HCT116 (cell line): ENCODE results near the gene LY86. TPM values are rescaled to one million over a fixed set of nuclear protein-coding genes. Genes with fewer than 3 reads are reported as not detected.
A peak's percentile ranks its signal among the peaks of the same experiment; 100 is the strongest.

Experiments
- ATAC-seq: fragments of 200-7000 bp; cut with Tn5 transposase; 2 replicates; pipeline ENCODE4 v1.9.1; 2020; ENCODE audit warnings: mild to moderate bottlenecking, moderate library complexity
- BruUV-seq: library from RNA; stranded (reverse); fragments of 400-500 nt; replicated peaks from 2 replicates; lab custom pipeline; 2021; lab: Mats Ljungman, UMichigan
- CTCF ChIA-PET: fragments of 300-600 bp; sonication (Branson Sonifier 250); formaldehyde crosslinking; loops from one replicate; lab custom pipeline; 2021; ENCODE audit warnings: antibody characterized with exemption; lab: Charles Lee
- POLR2A ChIA-PET: fragments of 300-600, 350-600 bp; sonication (Branson Sonifier 250); formaldehyde crosslinking; loops from one replicate; lab custom pipeline; 2021; ENCODE audit warnings: antibody characterized with exemption; lab: Charles Lee
- RAD21 ChIA-PET, 2 experiments: fragments of 300-600 bp; sonication (Branson Sonifier 250); formaldehyde crosslinking; loops; one replicate each; lab custom pipeline; 2023; ENCODE audit warnings: low total read pairs in 2 of 2; ENCODE audit not compliant: uncharacterized antibody in 2 of 2, unreplicated experiment in 2 of 2, low non-redundant PET in 1 of 2; lab: Charles Lee
- DNase-seq: peaks from one replicate; pipeline ENCODE4 v3.0.0-alpha.2; 2010; ENCODE audit warnings: low read depth, low spot score
- H2AFZ ChIP-seq: fragments of 200-600 bp; shearing (Covaris generic), sonication (generic); 2 replicates; pipeline ENCODE4 v1.6.1; 2017; ENCODE audit warnings: low read depth, mixed run types, mixed read lengths, antibody characterized with exemption, low read length; ENCODE audit not compliant: poor library complexity, severe bottlenecking
- H3K27ac ChIP-seq: 2 replicates; pipeline ENCODE4 v1.5.1; 2012; ENCODE audit warnings: low read depth, low read length
- H3K27me3 ChIP-seq: fragments of 200-600 bp; sonication (generic); 2 replicates; pipeline ENCODE4 v1.6.1; 2016; ENCODE audit warnings: mixed run types, low read length, mixed read lengths; ENCODE audit not compliant: insufficient read depth
- H3K36me3 ChIP-seq, 2 experiments: fragments of 200-500 bp in 1 of 2; fragments of 200-600 bp in 1 of 2; sonication (Bioruptor generic) in 1 of 2; sonication (generic) in 1 of 2; 2 replicates each; pipeline versions ENCODE4 v1.5.1 to v1.6.1; 2014 to 2016; ENCODE audit warnings: low read length in 2 of 2, inconsistent platforms in 1 of 2, mixed read lengths in 1 of 2, mixed run types in 1 of 2; ENCODE audit not compliant: insufficient read depth in 2 of 2, control insufficient read depth in 1 of 2
- H3K4me1 ChIP-seq, 2 experiments: fragments of 200-600 bp in 1 of 2; sonication (generic) in 1 of 2; 2 replicates each; pipeline versions ENCODE4 v1.5.1 to v1.6.1; 2012 to 2017; ENCODE audit warnings: low read length in 2 of 2, inconsistent platforms in 1 of 2, mild to moderate bottlenecking in 1 of 2, mixed read lengths in 1 of 2, mixed run types in 1 of 2, moderate library complexity in 1 of 2; ENCODE audit not compliant: insufficient read depth in 2 of 2, control insufficient read depth in 1 of 2
- H3K4me2 ChIP-seq: fragments of 200-600 bp; sonication (generic); 2 replicates; pipeline ENCODE4 v1.6.1; 2017; ENCODE audit warnings: mixed run types, low read length, mixed read lengths
- H3K4me3 ChIP-seq, 2 experiments: fragments of 200-600 bp in 1 of 2; sonication (generic) in 1 of 2; replicated peaks in 1 of 2; 2 replicates each; pipeline ENCODE4 v1.5.1; 2011 to 2016; ENCODE audit warnings: low read length in 2 of 2, control low read depth in 1 of 2, low read depth in 1 of 2, mild to moderate bottlenecking in 1 of 2, mixed read lengths in 1 of 2, mixed run types in 1 of 2
- H3K79me2 ChIP-seq: fragments of 200-600 bp; sonication (generic); 2 replicates; pipeline ENCODE4 v1.6.1; 2017; ENCODE audit warnings: mild to moderate bottlenecking, mixed run types, low read length, moderate library complexity, mixed read lengths; ENCODE audit not compliant: insufficient read depth
- H3K9ac ChIP-seq: fragments of 200-600 bp; sonication (generic); 2 replicates; pipeline ENCODE4 v1.6.1; 2016; ENCODE audit warnings: low read length, mixed read lengths
- H3K9me2 ChIP-seq: fragments of 200-600 bp; sonication (generic), shearing (Covaris generic); 2 replicates; pipeline ENCODE4 v1.6.1; 2017; ENCODE audit warnings: mixed run types, mild to moderate bottlenecking, moderate library complexity; ENCODE audit not compliant: insufficient read depth
- H3K9me3 ChIP-seq, 2 experiments: fragments of 200-500 bp in 1 of 2; fragments of 200-600 bp in 1 of 2; sonication (Bioruptor generic) in 1 of 2; sonication (generic) in 1 of 2; 2 replicates each; pipeline ENCODE4 v1.6.1; 2014 to 2017; ENCODE audit warnings: low read length in 2 of 2, mixed read lengths in 2 of 2, inconsistent platforms in 1 of 2, low read depth in 1 of 2, mild to moderate bottlenecking in 1 of 2, mixed run types in 1 of 2, moderate library complexity in 1 of 2; ENCODE audit not compliant: control insufficient read depth in 1 of 2, insufficient read depth in 1 of 2
- H4K20me1 ChIP-seq: fragments of 200-600 bp; sonication (generic), shearing (Covaris generic); 2 replicates; pipeline ENCODE4 v1.6.1; 2017; ENCODE audit warnings: mixed run types, mild to moderate bottlenecking, moderate library complexity; ENCODE audit not compliant: insufficient read depth
- CBX3 ChIP-seq: IDR thresholded peaks from 2 replicates; pipeline ENCODE4 v1.6.1; 2012; ENCODE audit warnings: low read depth
- CEBPB ChIP-seq: IDR thresholded peaks from 2 replicates; pipeline ENCODE4 v1.6.1; 2012; ENCODE audit warnings: low read depth
- EGR1 ChIP-seq: IDR thresholded peaks from 2 replicates; pipeline ENCODE4 v1.6.1; 2012; ENCODE audit warnings: low read depth
- JUND ChIP-seq: IDR thresholded peaks from 2 replicates; pipeline ENCODE4 v1.6.1; 2012
- RAD21 ChIP-seq: IDR thresholded peaks from 2 replicates; pipeline ENCODE4 v1.6.1; 2012; ENCODE audit warnings: low read depth, mild to moderate bottlenecking
- SP1 ChIP-seq: IDR thresholded peaks from 2 replicates; pipeline ENCODE4 v1.6.1; 2012; ENCODE audit warnings: low read depth
- YY1 ChIP-seq: IDR thresholded peaks from 2 replicates; pipeline ENCODE4 v1.6.1; 2011; ENCODE audit warnings: low read length, low read depth, moderate library complexity, mild to moderate bottlenecking; ENCODE audit not compliant: insufficient replicate concordance; ENCODE audit errors: extremely low read depth
- ZFX ChIP-seq: fragments of 450-650 bp; IDR thresholded peaks from 2 replicates; pipeline ENCODE4 v1.6.1; 2017
- intact Hi-C: fragments of 100-400 bp; cut with micrococcal nuclease; formaldehyde crosslinking; loops from 2 replicates; pipeline ENCODE4 v1.10.0; 2022
- total RNA-seq: library from RNA; stranded (reverse); gene quantifications from one replicate; pipeline ENCODE4 v1.2.1, GENCODE V29; 2021; ENCODE audit not compliant: unreplicated experiment
- TF ChIP-seq, protein P1 (sequence below): IDR thresholded peaks from 2 replicates; pipeline ENCODE4 v1.6.1; 2012; ENCODE audit warnings: low read depth

Gene LY86
- total RNA-seq, 1 experiment from 2014 or later: not detected

DNA sequence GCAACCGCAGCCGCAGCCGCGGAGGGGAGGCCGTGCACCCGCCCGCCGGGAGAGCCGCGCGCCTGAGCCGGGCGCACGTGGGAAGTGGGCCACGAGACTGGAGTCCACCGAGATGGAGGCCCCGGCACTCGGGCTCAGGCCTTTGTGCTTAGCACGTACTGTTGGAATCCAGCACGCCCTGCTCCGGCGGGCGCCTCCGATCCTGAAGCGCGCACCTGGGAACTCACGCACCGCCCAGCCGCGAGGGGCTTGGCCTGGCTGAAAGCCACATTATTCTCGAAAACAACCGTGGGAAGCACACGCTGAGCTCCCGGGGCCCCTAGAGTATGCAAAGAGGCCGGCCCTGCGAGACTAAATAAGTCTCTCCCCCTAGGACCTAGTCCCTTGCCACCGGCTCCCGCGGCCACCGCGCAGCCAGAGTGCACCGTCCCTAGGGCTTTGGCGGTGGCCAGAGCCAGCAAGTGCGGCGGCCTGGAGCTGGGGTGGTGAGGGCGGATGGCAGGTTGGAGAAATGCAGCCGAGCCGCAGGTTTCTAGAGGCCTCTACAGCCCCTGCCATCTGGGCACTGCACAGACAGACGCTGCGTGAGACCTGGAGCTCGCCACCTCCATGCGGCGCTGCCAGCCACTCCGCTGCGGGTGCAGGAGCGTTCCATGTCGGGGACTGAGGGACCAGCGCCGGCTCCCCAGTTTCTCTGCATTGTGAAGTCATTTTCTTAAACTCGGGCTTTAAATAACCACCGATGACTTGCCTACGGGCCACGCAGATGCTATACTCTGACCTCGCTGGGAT lies 42.0 kb upstream of the LY86 start:
- no peak for DNase-seq
- H4K20me1 ChIP-seq: no peaks in the 10 kb centered on the region
- H3K4me3 ChIP-seq: no peak overlapping the region
- H3K9ac ChIP-seq: no peak overlapping the region
- no TSS peak for BruUV-seq
- H3K9me3 ChIP-seq: no peaks in the 10 kb centered on the region; a peak in 1 of 4 replicates
- H3K27ac ChIP-seq: no peak overlapping the region
- intact Hi-C loops: loop anchor here (1.0 to 5.0 kb wide), 4 partner anchors 489 to 1124 kb away; no protein-coding TSS in a partner anchor
- H3K9me2 ChIP-seq: no peaks in the 10 kb centered on the region
- no peak overlapping the region for H2AFZ ChIP-seq
- H3K79me2 ChIP-seq: no peaks in the 10 kb centered on the region
- no peaks in the 10 kb centered on the region for H3K4me1 ChIP-seq
- ChIA-PET CTCF (interaction anchor here (0.7 to 2.1 kb wide), 8 partner anchors 11 to 1403 kb away, joined by 3 to 19 read pairs (median 6); no protein-coding TSS in a partner anchor), POLR2A (no interaction called here), RAD21 (interaction anchor here in 1 of 2 experiments (1.0 kb wide), 2 partner anchors 655 to 1075 kb away, joined by 3 to 4 read pairs; no protein-coding TSS in a partner anchor)
- TF ChIP-seq JUND (no peak), EGR1 (no peak), CEBPB (no peak), ZFX (no peak), YY1 (no peak), SP1 (no peak), RAD21 (no peak), CBX3 (no peak)
- TF ChIP-seq, protein P1, sequence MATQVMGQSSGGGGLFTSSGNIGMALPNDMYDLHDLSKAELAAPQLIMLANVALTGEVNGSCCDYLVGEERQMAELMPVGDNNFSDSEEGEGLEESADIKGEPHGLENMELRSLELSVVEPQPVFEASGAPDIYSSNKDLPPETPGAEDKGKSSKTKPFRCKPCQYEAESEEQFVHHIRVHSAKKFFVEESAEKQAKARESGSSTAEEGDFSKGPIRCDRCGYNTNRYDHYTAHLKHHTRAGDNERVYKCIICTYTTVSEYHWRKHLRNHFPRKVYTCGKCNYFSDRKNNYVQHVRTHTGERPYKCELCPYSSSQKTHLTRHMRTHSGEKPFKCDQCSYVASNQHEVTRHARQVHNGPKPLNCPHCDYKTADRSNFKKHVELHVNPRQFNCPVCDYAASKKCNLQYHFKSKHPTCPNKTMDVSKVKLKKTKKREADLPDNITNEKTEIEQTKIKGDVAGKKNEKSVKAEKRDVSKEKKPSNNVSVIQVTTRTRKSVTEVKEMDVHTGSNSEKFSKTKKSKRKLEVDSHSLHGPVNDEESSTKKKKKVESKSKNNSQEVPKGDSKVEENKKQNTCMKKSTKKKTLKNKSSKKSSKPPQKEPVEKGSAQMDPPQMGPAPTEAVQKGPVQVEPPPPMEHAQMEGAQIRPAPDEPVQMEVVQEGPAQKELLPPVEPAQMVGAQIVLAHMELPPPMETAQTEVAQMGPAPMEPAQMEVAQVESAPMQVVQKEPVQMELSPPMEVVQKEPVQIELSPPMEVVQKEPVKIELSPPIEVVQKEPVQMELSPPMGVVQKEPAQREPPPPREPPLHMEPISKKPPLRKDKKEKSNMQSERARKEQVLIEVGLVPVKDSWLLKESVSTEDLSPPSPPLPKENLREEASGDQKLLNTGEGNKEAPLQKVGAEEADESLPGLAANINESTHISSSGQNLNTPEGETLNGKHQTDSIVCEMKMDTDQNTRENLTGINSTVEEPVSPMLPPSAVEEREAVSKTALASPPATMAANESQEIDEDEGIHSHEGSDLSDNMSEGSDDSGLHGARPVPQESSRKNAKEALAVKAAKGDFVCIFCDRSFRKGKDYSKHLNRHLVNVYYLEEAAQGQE: no peak
- ATAC-seq: peak; percentile 22
- H3K4me2 ChIP-seq: no peak overlapping the region
- H3K27me3 ChIP-seq: peaks cover 23% of the 10 kb centered on the region; the same call in 1 of the 2 replicates
- no peaks in the 10 kb centered on the region for H3K36me3 ChIP-seq
